ENCODE results near the gene ARSG.

DNA sequence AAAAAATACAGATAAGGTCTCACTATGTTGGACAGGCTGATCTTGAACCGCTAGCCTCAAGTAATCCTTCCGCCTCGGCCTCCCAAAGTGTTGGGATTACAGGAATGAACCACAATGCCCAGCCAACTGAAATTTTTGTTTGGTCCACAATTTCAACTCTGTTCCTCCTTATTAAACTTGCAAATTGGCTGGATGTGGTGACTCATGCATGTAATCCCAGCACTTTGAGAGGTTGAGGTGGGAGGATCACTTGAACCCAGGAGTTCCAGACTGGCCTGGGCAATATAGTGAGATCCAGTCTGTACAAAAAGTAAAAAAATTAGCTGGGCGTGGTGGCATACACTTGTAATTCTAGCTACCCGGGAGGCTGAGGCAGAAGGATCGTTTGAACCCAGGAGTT lies 13.4 kb downstream of the ARSG start:
- TF ChIP-seq ZNF121 (CRISPR knock-in tag; IDR thresholded peaks at IDR 0.05) (no peak), ZNF263 (CRISPR knock-in tag; IDR thresholded peaks at IDR 0.05; ENCODE audit: low read depth) (no peak), NR2C2 (CRISPR knock-in tag; IDR thresholded peaks at IDR 0.05) (no peak), CREB1 (CRISPR knock-in tag; IDR thresholded peaks at IDR 0.05) (no peak)
- TF ChIP-seq, protein P1, sequence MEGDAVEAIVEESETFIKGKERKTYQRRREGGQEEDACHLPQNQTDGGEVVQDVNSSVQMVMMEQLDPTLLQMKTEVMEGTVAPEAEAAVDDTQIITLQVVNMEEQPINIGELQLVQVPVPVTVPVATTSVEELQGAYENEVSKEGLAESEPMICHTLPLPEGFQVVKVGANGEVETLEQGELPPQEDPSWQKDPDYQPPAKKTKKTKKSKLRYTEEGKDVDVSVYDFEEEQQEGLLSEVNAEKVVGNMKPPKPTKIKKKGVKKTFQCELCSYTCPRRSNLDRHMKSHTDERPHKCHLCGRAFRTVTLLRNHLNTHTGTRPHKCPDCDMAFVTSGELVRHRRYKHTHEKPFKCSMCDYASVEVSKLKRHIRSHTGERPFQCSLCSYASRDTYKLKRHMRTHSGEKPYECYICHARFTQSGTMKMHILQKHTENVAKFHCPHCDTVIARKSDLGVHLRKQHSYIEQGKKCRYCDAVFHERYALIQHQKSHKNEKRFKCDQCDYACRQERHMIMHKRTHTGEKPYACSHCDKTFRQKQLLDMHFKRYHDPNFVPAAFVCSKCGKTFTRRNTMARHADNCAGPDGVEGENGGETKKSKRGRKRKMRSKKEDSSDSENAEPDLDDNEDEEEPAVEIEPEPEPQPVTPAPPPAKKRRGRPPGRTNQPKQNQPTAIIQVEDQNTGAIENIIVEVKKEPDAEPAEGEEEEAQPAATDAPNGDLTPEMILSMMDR (IDR thresholded peaks at IDR 0.05) = no peak
- TF ChIP-seq, protein P2, sequence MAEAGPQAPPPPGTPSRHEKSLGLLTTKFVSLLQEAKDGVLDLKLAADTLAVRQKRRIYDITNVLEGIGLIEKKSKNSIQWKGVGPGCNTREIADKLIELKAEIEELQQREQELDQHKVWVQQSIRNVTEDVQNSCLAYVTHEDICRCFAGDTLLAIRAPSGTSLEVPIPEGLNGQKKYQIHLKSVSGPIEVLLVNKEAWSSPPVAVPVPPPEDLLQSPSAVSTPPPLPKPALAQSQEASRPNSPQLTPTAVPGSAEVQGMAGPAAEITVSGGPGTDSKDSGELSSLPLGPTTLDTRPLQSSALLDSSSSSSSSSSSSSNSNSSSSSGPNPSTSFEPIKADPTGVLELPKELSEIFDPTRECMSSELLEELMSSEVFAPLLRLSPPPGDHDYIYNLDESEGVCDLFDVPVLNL (CRISPR knock-in tag; IDR thresholded peaks at IDR 0.05; ENCODE audit: borderline replicate concordance, low read depth) = no peak
